ENCODE measurements around the gene SOCS3.

SOCS3 gene, protein sequence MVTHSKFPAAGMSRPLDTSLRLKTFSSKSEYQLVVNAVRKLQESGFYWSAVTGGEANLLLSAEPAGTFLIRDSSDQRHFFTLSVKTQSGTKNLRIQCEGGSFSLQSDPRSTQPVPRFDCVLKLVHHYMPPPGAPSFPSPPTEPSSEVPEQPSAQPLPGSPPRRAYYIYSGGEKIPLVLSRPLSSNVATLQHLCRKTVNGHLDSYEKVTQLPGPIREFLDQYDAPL

DNA sequence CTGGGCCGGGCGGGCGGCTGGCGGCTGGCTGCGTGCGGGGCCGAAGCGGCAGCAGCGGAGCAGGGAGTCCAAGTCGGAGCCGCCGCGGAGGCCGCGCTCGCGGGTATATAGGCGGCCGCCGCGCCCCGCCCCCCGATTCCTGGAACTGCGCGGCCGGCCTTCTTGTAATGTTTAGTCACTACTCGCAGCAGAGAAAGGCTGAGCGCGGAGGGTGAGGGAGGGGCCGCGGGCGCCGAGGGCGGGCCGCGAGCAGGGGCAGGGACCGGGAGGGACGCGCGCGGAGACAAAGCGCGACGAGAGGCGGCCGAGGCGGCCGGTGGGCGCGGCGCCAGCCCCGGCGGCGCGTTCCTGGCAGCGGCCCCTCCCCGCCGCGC, at the start of gene SOCS3:
TSS of gene SOCS3 (minus strand) at position 81 of the 374 bp plus-strand sequence. CDS start 982 bp downstream, outside the sequence.
- DNase-seq (ENCODE audit: low read depth) = peak; percentile 97

DNA sequence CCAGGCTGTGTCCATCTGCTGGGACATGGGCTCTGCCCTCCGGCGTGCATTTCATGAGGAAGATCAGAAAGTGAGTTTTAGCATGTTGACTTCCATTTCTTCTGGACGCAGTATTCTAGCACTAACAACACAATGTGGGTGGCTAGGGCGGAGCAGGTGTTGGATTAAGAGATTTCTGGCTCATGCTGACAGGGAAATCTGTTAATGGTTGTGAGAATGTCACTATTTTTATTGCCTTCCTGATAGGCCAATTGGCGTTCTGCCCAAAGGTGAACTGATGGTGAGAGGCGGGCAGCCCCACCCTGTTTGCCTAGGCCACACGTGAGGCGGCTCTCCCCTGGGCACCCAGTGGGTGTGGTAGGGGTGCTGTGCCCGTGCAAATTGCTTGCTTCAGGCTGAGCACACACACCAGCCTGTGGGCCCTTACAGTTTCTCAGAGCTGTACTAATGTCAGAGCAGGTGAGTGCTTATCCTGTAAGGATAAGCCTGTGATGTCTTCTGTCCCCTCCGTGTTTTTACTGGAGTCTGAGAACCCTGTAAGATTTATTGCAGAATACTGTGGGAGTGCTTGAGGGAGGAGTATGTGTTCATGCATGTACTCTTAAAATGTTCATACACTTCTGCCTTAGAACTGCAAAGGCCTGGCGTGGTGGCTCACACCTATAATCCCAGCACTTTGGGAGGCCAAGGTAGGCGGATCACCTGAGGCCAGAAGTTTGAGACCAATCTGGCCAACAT, 49.5 kb upstream of the SOCS3 start:
- DNase-seq (ENCODE audit: low read depth) = no peak

DNA sequence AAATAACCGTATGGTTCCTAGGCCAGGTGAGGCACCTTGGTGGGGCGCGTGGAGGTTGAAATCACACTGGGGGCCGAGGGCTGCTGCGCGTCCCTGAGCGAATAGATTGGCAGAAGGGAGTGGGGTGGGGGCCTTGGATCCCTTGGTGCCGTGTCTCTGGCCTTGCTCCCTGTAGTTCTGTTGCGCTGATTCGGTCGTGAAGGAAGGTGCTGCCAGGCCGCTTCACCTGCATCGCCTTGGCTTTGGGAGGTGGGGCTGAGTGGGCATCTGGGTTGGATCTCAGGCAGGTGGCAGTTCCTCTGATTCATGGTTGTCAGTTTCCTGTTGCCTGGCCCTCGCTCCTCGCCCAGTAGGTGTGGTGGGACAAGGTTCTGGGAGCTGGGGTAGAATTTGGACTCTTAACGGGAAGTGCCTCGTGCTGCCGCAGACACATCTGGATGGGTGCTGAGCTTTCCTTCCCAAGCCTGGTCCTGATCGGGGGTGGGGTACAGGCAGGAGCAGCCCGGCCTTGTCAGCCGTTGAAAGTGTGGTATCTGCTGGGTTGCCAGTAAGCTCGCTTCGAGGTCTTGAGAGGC, 48.7 kb upstream of the SOCS3 start:
- no peak for DNase-seq (ENCODE audit: low read depth)

DNA sequence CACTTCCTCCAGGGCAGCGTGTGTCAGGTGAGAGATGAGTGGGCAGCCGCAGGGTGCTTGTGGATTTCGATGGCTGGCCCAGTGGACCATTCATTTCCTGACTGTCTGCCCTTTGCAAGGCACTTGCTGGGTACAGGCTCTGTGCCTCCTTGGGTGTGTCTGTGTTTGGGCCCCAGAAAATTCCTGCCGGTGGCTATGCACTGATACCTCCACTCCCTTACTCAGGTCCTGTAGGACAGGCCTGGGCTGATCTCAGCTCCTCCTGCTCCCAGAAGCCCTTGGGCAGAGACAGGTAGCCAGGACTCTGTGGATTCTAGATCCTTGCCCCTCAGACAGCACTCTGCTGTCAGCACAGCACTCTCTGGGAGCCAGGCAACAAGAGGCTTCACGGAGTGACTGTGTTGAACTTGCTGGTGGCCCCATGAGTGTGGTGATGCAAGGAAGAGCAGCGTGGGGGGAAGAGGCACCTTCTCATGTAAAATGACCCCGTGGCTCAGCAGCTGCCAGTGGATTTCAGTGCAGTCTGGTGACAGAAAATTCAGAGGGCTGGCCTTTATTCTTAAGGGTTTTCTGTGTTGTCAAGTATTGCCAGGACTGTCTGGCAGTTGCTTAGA, 47.6 kb upstream of the SOCS3 start:
- no peak for DNase-seq (ENCODE audit: low read depth)

DNA sequence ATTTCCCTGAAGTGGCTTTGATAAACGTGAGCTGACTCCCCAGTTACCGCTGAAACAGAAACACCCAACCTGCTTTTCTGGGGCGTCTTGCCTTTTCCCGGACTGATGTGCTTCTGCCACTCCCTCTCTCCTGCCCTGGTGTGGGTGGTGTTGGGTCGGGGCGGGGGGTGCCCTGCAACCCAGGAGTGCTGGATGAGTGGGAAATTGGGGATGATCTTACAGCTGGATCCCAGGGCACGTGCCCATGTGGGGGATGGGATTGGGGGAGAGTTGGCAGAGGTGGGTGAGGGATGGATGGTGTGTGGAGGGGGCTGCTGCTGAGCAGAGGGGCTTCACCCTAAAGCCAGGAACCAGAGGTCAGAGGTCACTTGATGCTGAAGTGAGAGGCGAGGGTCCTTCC, 47.0 kb upstream of the SOCS3 start:
- DNase-seq (ENCODE audit: low read depth) = no peak

DNA sequence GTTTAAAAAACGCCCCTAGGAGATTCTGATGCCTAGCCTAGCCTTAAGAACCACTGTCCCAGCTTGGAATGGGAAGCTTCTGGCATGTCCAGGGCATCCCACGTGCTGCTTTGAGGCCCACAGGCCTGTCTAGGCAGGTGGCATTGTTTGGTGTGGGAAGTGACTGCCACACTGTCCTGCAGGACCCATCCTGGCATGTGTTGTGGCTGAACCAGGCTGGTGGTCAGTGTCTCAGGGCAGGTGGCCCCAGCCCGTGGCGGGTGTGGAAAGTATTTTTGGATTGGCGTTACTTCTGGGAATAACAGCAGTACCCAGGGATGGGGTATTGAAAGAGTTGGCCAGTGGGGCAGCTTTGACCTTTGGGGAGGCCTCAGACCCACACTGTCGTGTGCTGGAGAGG, 46.5 kb upstream of the SOCS3 start:
- DNase-seq (ENCODE audit: low read depth) = no peak

DNA sequence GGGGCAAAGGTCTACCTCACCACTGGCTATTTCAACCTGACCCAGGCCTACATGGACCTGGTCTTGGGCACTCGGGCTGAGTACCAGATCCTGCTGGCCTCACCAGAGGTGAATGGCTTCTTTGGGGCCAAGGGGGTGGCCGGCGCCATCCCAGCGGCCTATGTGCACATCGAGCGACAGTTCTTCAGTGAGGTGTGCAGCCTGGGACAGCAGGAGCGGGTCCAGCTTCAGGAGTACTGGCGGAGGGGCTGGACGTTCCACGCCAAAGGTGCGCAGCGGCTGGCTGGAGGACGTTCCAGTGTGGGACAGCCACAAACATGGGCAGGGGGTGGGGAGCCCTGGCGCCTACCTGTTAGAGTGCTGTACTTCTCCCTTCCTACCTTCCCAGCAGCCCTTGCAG, 43.9 kb upstream of the SOCS3 start:
- DNase-seq (ENCODE audit: low read depth) = no peak

DNA sequence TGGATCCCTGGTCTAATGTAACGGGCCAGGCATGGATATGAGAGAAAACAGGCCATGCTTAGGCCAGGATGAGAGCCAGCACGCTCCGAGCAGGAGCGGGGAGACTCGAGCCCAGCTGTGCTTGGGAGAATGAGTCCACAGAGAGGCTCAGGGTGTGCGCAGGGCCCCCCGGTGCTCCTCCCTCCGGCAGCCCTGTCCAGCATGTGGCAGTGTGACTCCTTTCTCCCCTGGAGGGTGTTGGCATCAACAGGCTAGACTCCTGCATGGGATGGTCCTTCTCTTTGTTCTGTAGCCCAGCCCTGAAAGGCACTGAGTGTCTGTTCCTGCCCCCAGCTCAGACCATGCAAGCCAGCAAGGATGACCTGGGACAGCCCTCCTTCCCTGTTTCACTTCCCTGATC, 42.0 kb upstream of the SOCS3 start:
- no peak for DNase-seq (ENCODE audit: low read depth)

DNA sequence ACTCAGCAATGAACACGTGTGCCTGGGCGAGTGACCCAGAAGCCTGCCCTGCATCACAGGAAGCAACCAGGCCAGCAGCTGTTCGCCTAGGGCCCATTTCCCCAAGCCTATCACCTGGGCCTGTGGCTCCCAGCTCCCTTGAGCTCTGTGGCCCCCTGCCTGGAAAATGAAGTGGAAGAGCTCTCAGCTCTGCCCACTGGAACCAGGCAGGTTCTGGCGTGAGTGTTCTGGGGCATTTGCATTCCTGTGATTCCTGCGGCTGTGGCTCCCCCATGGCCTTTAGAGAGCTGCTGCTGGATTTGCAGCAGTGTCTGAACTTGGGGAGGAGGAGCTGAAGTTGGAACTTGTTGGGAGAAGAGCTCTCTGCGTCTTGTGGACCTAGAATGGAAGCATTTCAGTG, 41.4 kb upstream of the SOCS3 start:
- DNase-seq (ENCODE audit: low read depth) = no peak

DNA sequence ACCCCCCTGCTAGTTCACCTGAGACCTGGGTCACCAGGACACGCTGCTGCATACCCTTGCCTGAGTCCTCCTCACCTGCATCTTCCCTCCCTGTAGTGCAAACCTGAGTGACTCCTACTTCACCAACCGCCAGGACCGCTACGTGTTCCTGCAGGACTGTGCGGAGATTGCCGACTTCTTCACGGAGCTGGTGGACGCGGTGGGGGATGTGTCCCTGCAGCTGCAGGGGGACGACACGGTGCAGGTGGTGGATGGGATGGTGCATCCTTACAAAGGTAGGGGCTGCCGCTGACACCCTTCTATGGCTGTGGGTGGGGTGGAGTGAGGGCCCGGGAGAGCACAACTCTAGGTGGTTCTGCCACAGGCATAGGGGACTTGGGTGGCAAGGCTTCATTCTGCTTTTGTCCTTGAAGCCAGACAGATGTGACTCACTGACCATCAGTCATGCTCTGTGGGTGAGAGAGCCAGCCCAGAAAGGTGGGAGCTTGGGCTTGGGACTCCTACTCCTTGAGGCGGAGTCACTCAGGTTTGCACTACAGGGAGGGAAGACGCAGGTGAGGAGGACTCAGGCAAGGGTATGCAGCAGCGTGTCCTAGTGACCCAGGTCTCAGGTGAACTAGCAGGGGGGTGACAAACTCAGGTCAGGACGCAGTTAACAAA, 40.8 kb upstream of the SOCS3 start:
- no peak for DNase-seq (ENCODE audit: low read depth)

DNA sequence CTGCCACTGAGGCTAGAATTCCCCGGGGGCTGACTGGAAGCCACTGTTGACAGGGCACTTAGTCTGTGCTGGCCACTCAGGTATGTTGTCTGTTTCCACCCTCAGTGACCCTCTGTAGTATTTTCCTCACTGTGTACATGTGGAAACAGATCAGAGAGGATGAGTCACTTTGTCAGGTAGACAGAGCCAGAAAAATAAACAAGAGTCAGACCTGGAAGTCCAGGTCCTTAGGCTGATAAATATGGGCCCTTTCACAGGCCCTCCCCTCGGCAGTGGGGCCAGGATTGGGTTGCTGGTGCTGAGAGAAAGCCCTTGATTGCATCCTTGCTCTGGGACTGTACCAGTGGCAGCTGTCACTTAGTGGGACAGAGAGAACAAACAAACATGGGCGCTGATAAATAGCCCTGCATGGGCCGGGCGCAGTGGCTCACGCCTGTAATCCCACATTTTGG, 39.8 kb upstream of the SOCS3 start:
- DNase-seq (ENCODE audit: low read depth) = no peak

DNA sequence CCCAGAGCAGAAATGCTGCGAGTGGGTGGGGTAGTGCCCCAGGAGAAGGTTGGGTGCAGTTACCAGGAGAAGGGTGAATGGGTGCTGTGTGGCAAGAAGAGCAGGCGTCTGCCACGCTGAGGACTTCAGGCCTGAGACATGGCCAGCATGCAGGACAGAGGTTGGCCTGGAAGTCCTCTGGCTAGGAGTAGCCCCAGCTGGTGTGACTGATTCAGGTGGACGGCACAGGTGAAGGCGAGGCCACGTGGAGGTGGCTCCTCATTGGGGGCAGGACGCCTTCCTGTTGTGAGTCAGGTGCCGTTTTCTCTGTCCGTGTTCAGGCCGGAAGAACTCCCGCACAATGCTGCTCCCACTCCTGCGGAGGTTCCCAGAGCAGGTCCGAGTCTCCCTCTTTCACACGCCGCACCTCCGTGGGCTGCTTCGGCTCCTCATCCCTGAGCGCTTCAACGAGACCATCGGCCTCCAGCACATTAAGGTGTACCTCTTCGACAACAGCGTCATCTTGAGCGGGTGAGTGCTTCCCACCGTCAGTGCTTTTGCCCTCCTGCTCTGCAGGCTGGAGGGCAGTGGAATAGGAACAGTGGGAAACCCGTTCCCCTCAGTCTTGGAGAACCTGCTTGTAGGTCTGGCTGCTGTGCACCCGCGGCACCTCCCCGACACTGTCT, 39.3 kb upstream of the SOCS3 start:
- DNase-seq (ENCODE audit: low read depth) = no peak

DNA sequence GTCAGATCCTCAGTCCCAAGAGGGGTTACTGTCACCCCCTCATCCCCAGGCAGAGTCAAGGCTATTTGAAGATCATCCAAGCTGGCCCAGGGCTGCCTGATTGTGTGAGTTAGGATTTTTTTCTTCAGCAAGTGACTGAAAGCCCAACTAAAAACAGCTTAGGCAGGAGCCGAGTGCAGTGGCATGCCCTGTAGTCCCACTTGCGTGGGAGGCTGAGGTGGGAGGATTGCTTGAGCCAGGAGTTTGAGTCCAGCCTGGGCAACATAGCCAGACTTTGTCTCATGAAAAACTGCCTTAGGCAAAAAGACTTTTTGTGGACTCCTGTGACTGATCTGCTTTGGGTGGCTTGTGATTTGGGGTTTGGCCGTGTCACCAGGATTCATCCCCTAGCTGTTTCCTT, 38.5 kb upstream of the SOCS3 start:
- no peak for DNase-seq (ENCODE audit: low read depth)

DNA sequence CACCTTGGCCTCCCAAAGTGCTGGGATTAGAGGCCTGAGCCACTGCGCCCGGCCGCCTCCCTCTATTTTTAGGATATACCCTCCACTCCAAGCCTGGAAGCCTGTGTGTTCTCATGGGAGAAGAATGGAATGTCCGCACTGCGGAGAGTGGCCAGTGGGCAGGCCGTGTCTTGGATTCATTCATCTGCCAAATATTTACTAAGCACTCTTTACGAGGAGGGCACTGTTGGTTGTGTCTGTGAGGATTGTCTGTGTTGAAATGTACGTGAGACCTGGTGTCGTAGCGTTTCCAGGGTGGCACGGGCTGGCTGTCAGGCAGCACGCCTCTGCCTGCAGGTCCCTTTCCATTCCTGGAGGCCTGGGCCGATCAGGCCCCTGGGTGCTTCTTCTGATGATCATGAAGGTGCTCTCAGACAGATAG, 37.8 kb upstream of the SOCS3 start:
- no peak for DNase-seq (ENCODE audit: low read depth)

DNA sequence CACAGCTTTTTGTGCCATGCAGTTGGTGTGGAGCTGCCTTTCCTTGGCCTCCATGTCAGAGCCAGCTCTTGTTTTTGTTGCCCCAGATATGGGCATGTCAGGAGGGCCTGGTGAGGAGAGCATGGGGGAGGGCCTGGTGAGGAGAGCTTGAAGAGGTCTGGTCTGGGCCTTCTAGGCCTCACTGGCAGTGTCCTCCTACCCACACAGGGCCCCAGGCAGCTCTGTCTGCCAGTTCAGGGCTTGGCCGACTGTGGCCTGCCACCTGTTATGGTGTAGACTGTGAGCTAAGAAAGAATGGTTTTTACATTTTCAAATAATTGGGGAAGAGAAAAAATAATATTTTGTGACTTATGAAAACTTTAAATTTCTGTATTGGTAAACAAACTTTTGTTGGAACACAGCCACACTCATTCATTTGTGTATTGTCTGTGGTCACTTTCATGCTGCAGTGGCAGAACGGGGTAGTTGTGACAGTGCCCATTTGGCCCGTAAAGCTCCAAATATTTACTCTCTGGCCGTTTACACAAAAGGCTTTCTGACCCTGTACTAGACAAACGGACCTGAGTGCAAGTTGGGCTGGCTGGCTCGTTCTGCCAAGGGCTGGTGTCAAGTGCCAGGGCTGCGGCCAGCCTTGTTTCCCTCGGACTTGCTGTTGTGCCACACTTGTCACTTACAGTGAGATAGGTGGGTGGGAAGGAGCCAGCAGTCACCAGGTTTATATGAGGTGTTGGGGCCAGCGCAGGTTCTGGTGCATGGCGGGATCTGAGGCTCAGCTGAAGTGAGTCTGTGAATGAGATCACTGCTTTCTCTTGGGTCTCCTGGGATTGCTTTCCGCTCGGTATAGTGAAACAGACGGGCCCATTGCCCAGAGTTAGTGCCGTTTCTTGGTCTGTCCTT, 36.8 kb upstream of the SOCS3 start:
- no peak for DNase-seq (ENCODE audit: low read depth)

DNA sequence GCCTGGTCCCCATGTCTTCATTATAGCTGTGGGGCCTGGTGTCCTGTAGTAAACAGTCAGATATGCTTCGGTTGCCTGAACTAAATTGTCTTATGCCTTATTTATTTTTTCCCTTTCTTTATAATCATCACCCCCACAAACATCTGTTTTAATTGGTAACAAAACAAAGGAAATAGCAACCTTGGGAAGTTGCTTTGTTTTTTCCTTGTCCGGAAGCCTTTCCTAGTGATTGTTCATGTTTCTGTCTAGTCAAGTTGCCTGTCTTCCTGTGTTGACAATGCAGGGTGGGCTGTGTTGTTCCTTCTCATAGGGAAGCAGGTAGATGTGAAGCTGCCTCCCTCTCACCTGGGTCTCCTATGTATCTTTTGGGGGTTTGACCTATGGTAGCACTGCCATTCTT, 35.3 kb upstream of the SOCS3 start:
- DNase-seq (ENCODE audit: low read depth) = no peak

DNA sequence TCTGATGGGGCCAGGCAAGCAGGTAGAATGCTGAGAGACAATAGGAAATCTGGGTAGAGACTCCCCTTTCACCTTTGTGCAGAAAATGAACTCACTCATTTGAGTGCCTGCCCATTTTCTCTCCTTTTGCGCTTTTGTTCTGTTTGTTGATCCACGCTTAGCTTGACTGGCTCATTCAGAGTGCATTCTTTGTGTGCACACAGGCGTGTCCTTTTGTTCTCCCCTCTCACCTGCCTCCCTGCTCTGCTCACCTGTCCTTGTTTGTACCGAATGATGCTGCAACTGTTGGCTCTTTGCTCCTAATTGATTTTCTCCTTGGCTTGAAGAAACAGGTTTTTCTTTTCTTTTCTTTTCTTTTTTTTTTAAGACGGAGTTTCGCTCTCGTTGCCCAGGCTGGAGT, 34.3 kb upstream of the SOCS3 start:
- DNase-seq (ENCODE audit: low read depth) = no peak

DNA sequence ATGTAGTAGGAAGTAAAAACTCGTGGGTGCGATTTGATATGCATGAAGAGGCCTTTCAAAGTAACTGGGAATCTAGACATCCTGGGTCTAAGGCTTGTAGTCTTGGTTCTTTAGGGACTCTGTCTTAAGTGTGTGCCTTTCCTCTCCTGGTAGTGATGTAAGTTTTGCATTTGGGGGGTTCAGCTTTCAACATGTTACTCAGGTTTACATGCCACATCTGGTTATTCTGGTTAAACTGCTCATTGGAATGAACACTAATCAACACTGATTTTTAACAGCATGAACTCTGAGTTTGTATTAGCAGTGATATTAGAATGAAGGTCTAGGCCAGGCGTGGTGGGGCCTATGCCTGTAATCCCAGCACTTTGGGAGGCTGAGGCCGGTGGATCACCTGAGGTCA, 33.7 kb upstream of the SOCS3 start:
- DNase-seq (ENCODE audit: low read depth) = no peak

DNA sequence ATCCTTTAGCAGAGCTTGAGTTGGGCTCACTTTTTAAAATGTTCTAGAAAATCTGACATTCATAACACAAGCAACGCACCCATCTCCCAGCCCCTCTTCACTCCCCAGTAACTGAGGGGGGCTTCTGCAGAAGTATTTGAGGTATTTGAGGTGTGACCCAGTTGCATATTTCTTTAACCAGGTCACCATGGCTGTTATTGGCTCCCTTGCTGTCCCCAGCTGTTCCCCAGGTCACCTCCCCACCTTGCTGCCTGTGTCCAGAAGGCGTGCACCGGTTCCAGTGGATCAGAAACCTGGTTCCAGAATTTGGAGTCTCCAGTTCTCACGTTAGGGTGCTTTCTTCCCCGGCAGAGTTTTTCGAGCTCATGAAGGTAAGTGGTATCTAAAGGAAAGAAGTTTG, 32.4 kb upstream of the SOCS3 start:
- DNase-seq (ENCODE audit: low read depth) = no peak

DNA sequence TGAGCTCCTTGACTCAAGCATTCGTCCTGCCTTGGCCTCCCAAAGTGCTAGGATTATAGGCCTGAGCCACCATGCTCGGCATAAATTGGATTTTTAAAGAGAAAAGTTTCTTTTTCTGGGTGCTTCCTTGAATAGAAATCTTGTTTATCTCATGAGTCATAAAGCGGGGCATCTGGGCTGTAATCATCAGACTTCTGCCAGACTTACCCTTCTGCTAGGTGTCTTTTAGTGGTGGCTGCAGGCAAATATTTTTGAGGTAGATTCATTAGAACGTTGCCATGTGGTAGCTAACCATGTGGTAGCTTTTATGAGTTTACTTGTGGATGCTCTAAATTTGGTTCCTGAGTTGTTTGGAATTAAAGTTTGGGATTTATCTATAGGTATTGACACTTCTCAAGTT, 32.0 kb upstream of the SOCS3 start:
- DNase-seq (ENCODE audit: low read depth) = no peak

DNA sequence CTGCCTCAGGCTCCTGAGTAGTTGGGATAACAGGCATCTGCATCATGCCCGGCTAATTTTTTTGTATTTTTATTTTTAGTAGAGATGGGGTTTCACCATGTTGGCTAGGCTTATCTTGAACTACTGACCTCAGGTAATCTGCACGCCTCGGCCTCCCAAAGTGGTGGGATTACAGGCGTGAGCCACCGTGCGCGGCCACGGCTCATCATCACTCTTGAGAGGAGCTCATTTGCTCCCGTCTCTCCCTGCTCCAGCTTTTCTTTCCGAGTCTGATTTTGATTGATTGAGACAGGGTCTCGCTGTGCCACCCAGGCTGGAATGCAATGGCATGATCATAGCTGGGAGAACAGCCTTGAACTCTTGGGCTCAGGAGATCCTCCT, 31.2 kb upstream of the SOCS3 start:
- no peak for DNase-seq (ENCODE audit: low read depth)

Measured in activated T-helper 9 cell treated with anti-CD3 and anti-CD28 coated beads, Interleukin-2, amount 50 U/mL, for 16 hours (primary cell).